ENCODE measurements around the gene IAH1.

Gene IAH1

GRCh38 chr2:9465170-9465569, 9.2 kb upstream of the IAH1 start:
- Histone ChIP-seq H2AK5ac (ENCODE audit: low read length, severe bottlenecking) (no peak overlapping the region), H3K9me3 (ENCODE audit: control insufficient read depth, low read length) (no peaks in the 10 kb centered on the region), H2BK12ac (ENCODE audit: low read length in 2 of 2) (no peak overlapping the region), H3K4me1 (ENCODE audit: control insufficient read depth, insufficient read depth, low read depth, low read length) (peaks cover 5% of the 10 kb centered on the region), H2BK120ac (ENCODE audit: low read depth, low read length) (no peak overlapping the region), H3K4me3 (ENCODE audit: insufficient read depth in 1 of 2, low read depth in 1 of 2, low read length in 2 of 2) (no peak overlapping the region), H4K8ac (ENCODE audit: low read length) (no peak overlapping the region), H3K23ac (ENCODE audit: low read length in 2 of 2) (no peak overlapping the region), H3K4me2 (ENCODE audit: low read length, poor library complexity, severe bottlenecking) (no peak overlapping the region), H4K91ac (ENCODE audit: low read length) (no peak overlapping the region), H3K18ac (ENCODE audit: low read depth in 1 of 2, low read length in 2 of 2) (no peak overlapping the region), H3K4ac (ENCODE audit: low read depth in 1 of 2, low read length in 2 of 2) (no peak overlapping the region), H3K79me1 (replicated peaks; ENCODE audit: low read length, poor library complexity, severe bottlenecking) (peaks cover 8% of the 10 kb centered on the region), H2BK5ac (ENCODE audit: low read depth, low read length, poor library complexity, severe bottlenecking) (no peak overlapping the region), H2BK15ac (ENCODE audit: low read depth, poor library complexity, severe bottlenecking) (no peak overlapping the region), H3K14ac (ENCODE audit: low read length in 2 of 2) (no peak overlapping the region), H3K36me3 (ENCODE audit: control insufficient read depth in 1 of 2, insufficient read depth in 2 of 2, low read depth in 1 of 2, low read length in 2 of 2) (peaks cover 32 to 62% of the 10 kb centered on the region in 2 experiments), H3K27ac (ENCODE audit: low read length, poor library complexity, severe bottlenecking) (no peak overlapping the region), H3K9ac (ENCODE audit: low read length) (no peak overlapping the region), H2AFZ (ENCODE audit: low read depth, low read length) (no peak overlapping the region), H3K27me3 (ENCODE audit: control insufficient read depth in 1 of 2, insufficient read depth in 1 of 2, low read length in 2 of 2) (no peaks in the 10 kb centered on the region)
- 98% methylated on average over 3 of the region's 7 CpGs for WGBS
- no peak for DNase-seq

- Histone ChIP-seq H3K79me1 (replicated peaks; ENCODE audit: low read length, poor library complexity, severe bottlenecking) (peaks cover 8% of the 10 kb centered on the region), H4K8ac (ENCODE audit: low read length) (no peak overlapping the region), H2BK12ac (ENCODE audit: low read length in 2 of 2) (no peak overlapping the region), H3K4me1 (ENCODE audit: control insufficient read depth, insufficient read depth, low read depth, low read length) (peaks cover 5% of the 10 kb centered on the region), H2BK120ac (ENCODE audit: low read depth, low read length) (no peak overlapping the region), H2BK5ac (ENCODE audit: low read depth, low read length, poor library complexity, severe bottlenecking) (no peak overlapping the region), H2AFZ (ENCODE audit: low read depth, low read length) (no peak overlapping the region), H3K4me2 (ENCODE audit: low read length, poor library complexity, severe bottlenecking) (no peak overlapping the region), H3K27me3 (ENCODE audit: control insufficient read depth in 1 of 2, insufficient read depth in 1 of 2, low read length in 2 of 2) (no peaks in the 10 kb centered on the region), H2BK15ac (ENCODE audit: low read depth, poor library complexity, severe bottlenecking) (no peak overlapping the region), H3K9ac (ENCODE audit: low read length) (no peak overlapping the region), H2AK5ac (ENCODE audit: low read length, severe bottlenecking) (no peak overlapping the region), H3K36me3 (ENCODE audit: control insufficient read depth in 1 of 2, insufficient read depth in 2 of 2, low read depth in 1 of 2, low read length in 2 of 2) (peaks cover 29 to 57% of the 10 kb centered on the region in 2 experiments), H3K4ac (ENCODE audit: low read depth in 1 of 2, low read length in 2 of 2) (no peak overlapping the region), H3K23ac (ENCODE audit: low read length in 2 of 2) (no peak overlapping the region), H3K27ac (ENCODE audit: low read length, poor library complexity, severe bottlenecking) (no peak overlapping the region), H4K91ac (ENCODE audit: low read length) (no peak overlapping the region), H3K4me3 (ENCODE audit: insufficient read depth in 1 of 2, low read depth in 1 of 2, low read length in 2 of 2) (no peak overlapping the region), H3K18ac (ENCODE audit: low read depth in 1 of 2, low read length in 2 of 2) (peak overlapping the region in 1 of 2 experiments; percentile 5), H3K14ac (ENCODE audit: low read length in 2 of 2) (no peak overlapping the region), H3K9me3 (ENCODE audit: control insufficient read depth, low read length) (no peaks in the 10 kb centered on the region)
- 94% methylated on average over 46 of the region's 46 CpGs for WGBS
- DNase-seq, result no peak
These were observed 8.1 kb upstream of the IAH1 start for GRCh38 chr2:9466147-9466683.

GRCh38 chr2:9467687-9468086, 6.7 kb upstream of the IAH1 start:
- Histone ChIP-seq H2BK15ac (ENCODE audit: low read depth, poor library complexity, severe bottlenecking) (no peak overlapping the region), H3K79me1 (replicated peaks; ENCODE audit: low read length, poor library complexity, severe bottlenecking) (peaks cover 10% of the 10 kb centered on the region), H3K4me1 (ENCODE audit: control insufficient read depth, insufficient read depth, low read depth, low read length) (peaks cover 5% of the 10 kb centered on the region), H3K27me3 (ENCODE audit: control insufficient read depth in 1 of 2, insufficient read depth in 1 of 2, low read length in 2 of 2) (no peaks in the 10 kb centered on the region), H3K9ac (ENCODE audit: low read length) (no peak overlapping the region), H3K4ac (ENCODE audit: low read depth in 1 of 2, low read length in 2 of 2) (no peak overlapping the region), H2BK12ac (ENCODE audit: low read length in 2 of 2) (no peak overlapping the region), H3K27ac (ENCODE audit: low read length, poor library complexity, severe bottlenecking) (no peak overlapping the region), H3K18ac (ENCODE audit: low read depth in 1 of 2, low read length in 2 of 2) (no peak overlapping the region), H3K14ac (ENCODE audit: low read length in 2 of 2) (no peak overlapping the region), H2BK5ac (ENCODE audit: low read depth, low read length, poor library complexity, severe bottlenecking) (no peak overlapping the region), H3K36me3 (ENCODE audit: control insufficient read depth in 1 of 2, insufficient read depth in 2 of 2, low read depth in 1 of 2, low read length in 2 of 2) (peaks cover 29 to 61% of the 10 kb centered on the region in 2 experiments), H3K4me2 (ENCODE audit: low read length, poor library complexity, severe bottlenecking) (no peak overlapping the region), H4K8ac (ENCODE audit: low read length) (peak overlapping the region; percentile 51), H2AFZ (ENCODE audit: low read depth, low read length) (no peak overlapping the region), H3K23ac (ENCODE audit: low read length in 2 of 2) (no peak overlapping the region), H3K9me3 (ENCODE audit: control insufficient read depth, low read length) (no peaks in the 10 kb centered on the region), H4K91ac (ENCODE audit: low read length) (no peak overlapping the region), H2AK5ac (ENCODE audit: low read length, severe bottlenecking) (no peak overlapping the region), H2BK120ac (ENCODE audit: low read depth, low read length) (no peak overlapping the region), H3K4me3 (ENCODE audit: insufficient read depth in 1 of 2, low read depth in 1 of 2, low read length in 2 of 2) (no peak overlapping the region)
- DNase-seq, result no peak
- 91% methylated on average over 9 of the region's 10 CpGs for WGBS

- Histone ChIP-seq H4K91ac (ENCODE audit: low read length) (no peak overlapping the region), H3K9ac (ENCODE audit: low read length) (no peak overlapping the region), H2AFZ (ENCODE audit: low read depth, low read length) (no peak overlapping the region), H2BK120ac (ENCODE audit: low read depth, low read length) (no peak overlapping the region), H2BK15ac (ENCODE audit: low read depth, poor library complexity, severe bottlenecking) (no peak overlapping the region), H2BK12ac (ENCODE audit: low read length in 2 of 2) (no peak overlapping the region), H3K79me1 (replicated peaks; ENCODE audit: low read length, poor library complexity, severe bottlenecking) (peaks cover 7% of the 10 kb centered on the region), H3K4ac (ENCODE audit: low read depth in 1 of 2, low read length in 2 of 2) (no peak overlapping the region), H3K4me3 (ENCODE audit: insufficient read depth in 1 of 2, low read depth in 1 of 2, low read length in 2 of 2) (no peak overlapping the region), H3K18ac (ENCODE audit: low read depth in 1 of 2, low read length in 2 of 2) (no peak overlapping the region), H3K27me3 (ENCODE audit: control insufficient read depth in 1 of 2, insufficient read depth in 1 of 2, low read length in 2 of 2) (no peaks in the 10 kb centered on the region), H4K8ac (ENCODE audit: low read length) (no peak overlapping the region), H3K4me1 (ENCODE audit: control insufficient read depth, insufficient read depth, low read depth, low read length) (peaks cover 6% of the 10 kb centered on the region), H3K36me3 (ENCODE audit: control insufficient read depth in 1 of 2, insufficient read depth in 2 of 2, low read depth in 1 of 2, low read length in 2 of 2) (peaks cover 43 to 45% of the 10 kb centered on the region in 2 experiments), H3K27ac (ENCODE audit: low read length, poor library complexity, severe bottlenecking) (no peak overlapping the region), H2BK5ac (ENCODE audit: low read depth, low read length, poor library complexity, severe bottlenecking) (no peak overlapping the region), H3K14ac (ENCODE audit: low read length in 2 of 2) (no peak overlapping the region), H2AK5ac (ENCODE audit: low read length, severe bottlenecking) (no peak overlapping the region), H3K9me3 (ENCODE audit: control insufficient read depth, low read length) (no peaks in the 10 kb centered on the region), H3K4me2 (ENCODE audit: low read length, poor library complexity, severe bottlenecking) (no peak overlapping the region), H3K23ac (ENCODE audit: low read length in 2 of 2) (no peak overlapping the region)
- 91% methylated on average over 5 of the region's 5 CpGs for WGBS
- DNase-seq, result no peak
These were observed 3.1 kb upstream of the IAH1 start for GRCh38 chr2:9471206-9471605.

All from mesenchymal stem cell (in vitro differentiated cells and primary cell).